Urothelium cell line (cell line): ENCODE measurements around the gene FAM83B.
"Not testable (repeated sequence)": the region's sequence is repeated elsewhere in the genome, so short reads cannot be mapped to it uniquely, and the experiment has no call there.

Source experiments
- DNase-seq: peaks from one replicate; pipeline ENCODE4 v3.0.0; 2011; ENCODE audit warnings: low spot score, mixed read lengths
- FAIRE-seq: peaks from 2 replicates; lab custom pipeline; 2011; peaks lifted over from hg19 to GRCh38; lab: Jason Lieb, UNC

The FAM83B gene

GRCh38 chr6:54856129-54856528 lies 9.6 kb downstream of the FAM83B start:
- FAIRE-seq (peak; percentile 79), DNase-seq (no peak)

GRCh38 chr6:54860132-54860531 lies 13.6 kb downstream of the FAM83B start:
- DNase-seq (no peak), FAIRE-seq (no peak)

- FAIRE-seq, result no peak
- DNase-seq, result peak; percentile 49
Measured at GRCh38 chr6:54860739-54861138, 14.2 kb downstream of the FAM83B start.

GRCh38 chr6:54861905-54862616 lies 15.5 kb downstream of the FAM83B start:
- FAIRE-seq (no peak), DNase-seq (no peak)

- FAIRE-seq, result no peak
Measured at GRCh38 chr6:54864272-54864671, 17.7 kb downstream of the FAM83B start.

GRCh38 chr6:54865091-54865631 lies 18.6 kb downstream of the FAM83B start:
- FAIRE-seq, result peak; percentile 74
- no peak for DNase-seq

More at GRCh38 chr6:54864272-54864671, 17.7 kb downstream of the FAM83B start:
- DNase-seq, result no peak

- DNase-seq (no peak), FAIRE-seq (no peak)
Measured at GRCh38 chr6:54868556-54868955, 22.0 kb downstream of the FAM83B start.

- no peak for DNase-seq
- no peak for FAIRE-seq
Measured at GRCh38 chr6:54873599-54873998, 27.0 kb downstream of the FAM83B start.

- DNase-seq, result no peak
- no peak for FAIRE-seq
Measured at GRCh38 chr6:54874349-54875048, 27.9 kb downstream of the FAM83B start.

GRCh38 chr6:54875539-54875938 lies 29.0 kb downstream of the FAM83B start:
- no peak for FAIRE-seq
- DNase-seq, result no peak

- no peak for FAIRE-seq
- no peak for DNase-seq
Measured at GRCh38 chr6:54876365-54876764, 29.8 kb downstream of the FAM83B start.

- FAIRE-seq, result no peak
- no peak for DNase-seq
Measured at GRCh38 chr6:54876871-54877270, 30.3 kb downstream of the FAM83B start.

- DNase-seq (no peak), FAIRE-seq (no peak)
Measured at GRCh38 chr6:54877713-54878317, 31.2 kb downstream of the FAM83B start.

GRCh38 chr6:54878718-54879117 lies 32.1 kb downstream of the FAM83B start:
- FAIRE-seq, result no peak

GRCh38 chr6:54879188-54879985 lies 32.8 kb downstream of the FAM83B start:
- FAIRE-seq, result no peak
- DNase-seq, result no peak

More at GRCh38 chr6:54878718-54879117, 32.1 kb downstream of the FAM83B start:
- no peak for DNase-seq

GRCh38 chr6:54881067-54881730 lies 34.6 kb downstream of the FAM83B start:
- FAIRE-seq (no peak), DNase-seq (no peak)

- not testable (repeated sequence) for FAIRE-seq, DNase-seq
Measured at GRCh38 chr6:54881891-54882290, 35.3 kb downstream of the FAM83B start.

GRCh38 chr6:54886932-54887584 lies 40.5 kb downstream of the FAM83B start:
- FAIRE-seq, result no peak
- DNase-seq, result no peak

GRCh38 chr6:54891536-54891935 lies 45.0 kb downstream of the FAM83B start:
- FAIRE-seq (no peak), DNase-seq (no peak)

- DNase-seq (peak; percentile 13), FAIRE-seq (peak; percentile 9)
Measured at GRCh38 chr6:54892831-54893230, 46.3 kb downstream of the FAM83B start.
